Epidermal melanocyte (primary cell): ENCODE results near the gene RDH12.
A peak's percentile ranks its signal among the peaks of the same experiment; 100 is the strongest.
"Not testable (repeated sequence)": the region's sequence is repeated elsewhere in the genome, so short reads cannot be mapped to it uniquely, and the experiment has no call there.

Experiments
- DNase-seq: peaks from one replicate; pipeline ENCODE4 v3.0.0; 2011; ENCODE audit warnings: low spot score; ENCODE audit not compliant: insufficient read length

RDH12 gene

GRCh38 chr14:67704484-67705089 lies 2.9 kb downstream of the RDH12 start:
- DNase-seq: peak; percentile 69

DNA sequence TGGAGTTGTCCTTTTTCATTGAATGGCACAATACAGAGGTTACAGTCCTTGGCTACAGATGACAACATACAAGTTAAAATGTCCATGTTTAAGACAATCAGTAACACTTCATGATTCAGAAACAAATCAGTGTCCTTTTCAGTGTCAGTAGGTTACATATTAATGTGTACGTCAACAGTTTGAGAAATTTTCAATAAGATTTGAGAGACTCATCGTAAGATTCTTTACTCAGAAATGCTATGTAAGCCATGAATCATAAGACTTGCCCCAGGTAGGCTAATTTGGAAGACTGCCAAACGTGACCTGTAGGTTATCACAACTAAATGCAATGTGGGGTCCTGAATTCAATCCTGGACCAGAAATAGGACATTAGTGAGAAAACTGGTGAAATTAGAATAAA lies 3.5 kb downstream of the RDH12 start:
- DNase-seq: no peak

DNA sequence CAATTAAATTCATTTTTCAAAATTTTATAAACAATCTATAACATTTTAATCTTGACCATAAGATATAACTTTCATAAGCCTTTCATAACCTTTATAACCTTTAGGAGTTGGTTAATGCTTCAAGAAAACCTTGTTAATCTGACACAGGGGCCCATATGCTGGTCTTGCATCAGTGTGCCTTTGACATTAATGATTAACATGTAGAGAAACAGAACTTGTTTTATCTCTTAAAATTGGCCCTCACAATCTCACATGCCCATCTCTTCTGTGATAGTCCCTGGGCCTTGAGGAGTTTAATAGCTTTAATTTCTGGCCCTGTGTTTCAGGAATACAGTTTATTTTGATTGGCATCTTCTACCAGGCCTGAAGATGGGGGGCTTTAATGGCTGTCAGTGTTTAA lies 7.7 kb downstream of the RDH12 start:
- not testable (repeated sequence) for DNase-seq

DNA sequence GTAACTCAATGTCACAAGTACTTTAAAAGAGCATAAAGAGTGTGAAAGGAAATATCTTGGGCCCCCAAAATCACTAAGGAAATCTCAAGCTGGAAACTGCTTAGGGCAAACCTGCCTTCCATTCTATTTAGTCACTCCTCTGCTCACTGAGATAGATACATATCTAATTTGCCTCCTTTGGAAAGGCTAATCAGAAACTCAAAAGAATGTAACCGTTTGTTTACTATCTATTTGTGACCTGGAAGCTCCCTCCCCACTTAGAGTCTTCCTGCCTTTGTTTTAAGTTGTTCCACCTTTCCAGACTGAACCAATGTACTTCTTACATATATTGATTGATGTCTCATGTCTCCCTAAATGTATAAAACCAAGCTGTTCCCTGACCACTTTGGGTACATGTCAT lies 8.1 kb downstream of the RDH12 start:
- not testable (repeated sequence) for DNase-seq

GRCh38 chr14:67710209-67710608 lies 8.5 kb downstream of the RDH12 start:
- DNase-seq: no peak

DNA sequence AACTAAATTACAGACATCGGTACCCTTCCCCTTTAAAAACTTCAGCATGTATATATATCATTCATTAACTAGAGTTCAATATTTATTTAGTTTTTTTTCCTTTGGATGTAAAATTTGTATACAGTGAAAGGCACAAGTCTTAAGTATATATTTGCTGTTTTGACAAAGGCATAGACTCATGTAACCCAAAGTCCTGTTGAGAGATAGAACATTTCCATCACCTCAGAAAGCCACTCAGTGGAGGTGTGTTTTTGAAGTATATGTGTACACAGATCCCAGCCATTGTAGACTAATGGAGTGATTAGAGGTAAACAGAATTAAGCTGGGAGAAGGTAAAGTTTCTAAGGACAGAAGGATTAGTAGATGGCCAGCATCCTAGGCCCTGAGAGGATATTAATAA lies 15.4 kb downstream of the RDH12 start:
- DNase-seq: no peak

- no peak for DNase-seq
These were observed 16.6 kb downstream of the RDH12 start for GRCh38 chr14:67718265-67718664.

GRCh38 chr14:67719385-67719784 lies 17.7 kb downstream of the RDH12 start:
- DNase-seq: not testable (repeated sequence)

DNA sequence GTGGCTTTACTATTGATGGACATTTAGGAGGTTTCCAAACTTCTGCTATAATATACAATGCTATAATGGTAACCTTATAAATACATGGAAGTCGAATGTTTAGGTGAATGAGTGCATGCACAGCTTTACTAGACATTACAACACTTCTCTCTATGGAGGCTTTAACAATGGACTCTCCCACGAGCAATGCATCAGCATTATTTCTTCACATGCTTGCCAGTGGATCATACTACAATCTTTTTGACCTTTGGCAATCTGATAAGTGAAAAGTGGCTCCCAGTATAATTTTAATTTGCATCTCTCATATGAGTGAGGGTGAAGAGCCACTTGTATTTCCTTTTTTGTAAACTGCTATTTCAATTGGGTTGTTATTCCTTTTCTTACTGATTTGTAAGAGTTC lies 18.2 kb downstream of the RDH12 start:
- no peak for DNase-seq

DNA sequence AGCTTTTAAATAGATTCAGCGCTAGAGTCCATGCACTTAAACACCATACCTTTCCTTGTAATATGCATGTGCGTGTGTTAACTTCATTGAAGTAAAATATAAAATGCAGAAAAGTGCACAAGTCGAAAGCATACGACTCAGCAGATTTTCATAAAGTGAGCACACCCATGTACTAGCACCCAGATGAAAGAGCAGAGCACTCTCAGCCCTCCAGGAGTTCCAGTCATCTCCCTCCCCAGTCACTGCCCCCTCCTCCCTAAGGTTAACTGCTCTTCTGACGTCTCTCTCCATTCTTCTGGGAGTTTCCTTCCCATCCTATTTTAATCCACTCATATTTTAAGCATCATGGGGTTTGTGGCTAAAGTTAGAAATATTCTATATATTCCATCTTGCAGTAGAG lies 20.2 kb downstream of the RDH12 start:
- DNase-seq: no peak

DNA sequence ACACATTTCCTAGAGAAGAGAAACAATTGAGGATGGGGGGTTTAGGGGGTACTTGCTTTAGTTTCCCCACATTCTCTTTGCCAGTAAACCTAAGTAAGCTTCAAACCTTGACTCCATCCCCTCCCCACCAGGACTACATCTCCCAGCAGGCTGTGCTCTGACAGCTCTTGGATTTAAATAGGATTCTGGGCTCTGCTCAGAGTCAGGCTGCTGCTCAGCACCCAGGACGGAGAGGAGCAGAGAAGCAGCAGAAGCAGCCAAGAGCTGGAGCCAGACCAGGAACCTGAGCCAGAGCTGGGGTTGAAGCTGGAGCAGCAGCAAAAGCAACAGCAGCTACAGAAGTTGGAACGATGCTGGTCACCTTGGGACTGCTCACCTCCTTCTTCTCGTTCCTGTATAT lies 20.6 kb downstream of the RDH12 start:
- DNase-seq: no peak

- no peak for DNase-seq
These were observed 23.5 kb downstream of the RDH12 start for GRCh38 chr14:67725171-67725570.

GRCh38 chr14:67727361-67727760 lies 25.7 kb downstream of the RDH12 start:
- no peak for DNase-seq

- no peak for DNase-seq
These were observed 26.6 kb downstream of the RDH12 start for GRCh38 chr14:67728258-67728657.

DNA sequence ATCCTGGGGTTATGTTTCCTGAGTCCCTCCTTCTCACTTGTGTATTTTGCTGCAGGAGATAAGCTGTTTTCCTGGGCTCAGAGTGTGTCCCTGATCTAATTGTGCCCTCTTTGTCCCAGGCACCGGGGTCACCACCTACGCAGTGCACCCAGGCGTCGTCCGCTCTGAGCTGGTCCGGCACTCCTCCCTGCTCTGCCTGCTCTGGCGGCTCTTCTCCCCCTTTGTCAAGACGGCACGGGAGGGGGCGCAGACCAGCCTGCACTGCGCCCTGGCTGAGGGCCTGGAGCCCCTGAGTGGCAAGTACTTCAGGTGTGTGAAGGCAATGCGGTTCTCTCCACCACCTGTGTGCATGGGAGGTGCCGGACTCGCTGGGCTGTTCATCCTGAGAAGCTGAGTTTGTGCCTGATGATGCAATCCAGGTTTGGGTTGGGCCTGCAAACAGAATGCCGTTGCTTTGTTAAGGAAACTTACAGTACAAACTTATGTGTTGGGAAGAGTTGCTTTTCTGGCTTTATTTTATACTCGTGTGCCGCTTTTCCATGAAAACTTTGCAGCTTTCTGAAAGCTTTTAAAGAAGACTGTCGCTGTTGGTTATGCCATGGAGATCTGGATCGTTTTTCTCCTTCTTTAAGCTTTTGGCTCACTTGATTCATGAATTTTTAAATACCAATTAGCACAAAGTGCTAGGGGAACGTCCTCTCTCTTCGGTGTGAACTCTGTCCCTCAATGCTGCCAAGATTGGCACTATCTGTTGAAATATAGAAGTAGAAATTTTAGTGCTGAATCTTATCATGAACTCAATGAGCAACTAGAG lies 27.6 kb downstream of the RDH12 start:
- DNase-seq: no peak

DNA sequence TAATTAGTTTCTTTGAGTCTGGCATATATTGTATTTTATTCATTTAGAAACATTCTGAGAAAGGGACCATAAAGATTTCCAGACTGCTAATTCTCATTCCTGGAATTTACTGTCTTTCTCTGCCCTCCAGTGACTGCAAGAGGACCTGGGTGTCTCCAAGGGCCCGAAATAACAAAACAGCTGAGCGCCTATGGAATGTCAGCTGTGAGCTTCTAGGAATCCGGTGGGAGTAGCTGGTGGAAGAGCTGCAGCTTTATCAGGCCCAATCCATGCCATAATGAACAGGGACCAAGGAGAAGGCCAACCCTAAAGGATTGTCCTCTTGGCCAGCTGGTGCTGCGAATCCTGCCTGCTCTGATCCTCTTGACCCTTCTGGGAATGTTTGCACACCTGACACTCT lies 31.9 kb downstream of the RDH12 start:
- no peak for DNase-seq

GRCh38 chr14:67734675-67735074 lies 33.0 kb downstream of the RDH12 start:
- DNase-seq: no peak

DNA sequence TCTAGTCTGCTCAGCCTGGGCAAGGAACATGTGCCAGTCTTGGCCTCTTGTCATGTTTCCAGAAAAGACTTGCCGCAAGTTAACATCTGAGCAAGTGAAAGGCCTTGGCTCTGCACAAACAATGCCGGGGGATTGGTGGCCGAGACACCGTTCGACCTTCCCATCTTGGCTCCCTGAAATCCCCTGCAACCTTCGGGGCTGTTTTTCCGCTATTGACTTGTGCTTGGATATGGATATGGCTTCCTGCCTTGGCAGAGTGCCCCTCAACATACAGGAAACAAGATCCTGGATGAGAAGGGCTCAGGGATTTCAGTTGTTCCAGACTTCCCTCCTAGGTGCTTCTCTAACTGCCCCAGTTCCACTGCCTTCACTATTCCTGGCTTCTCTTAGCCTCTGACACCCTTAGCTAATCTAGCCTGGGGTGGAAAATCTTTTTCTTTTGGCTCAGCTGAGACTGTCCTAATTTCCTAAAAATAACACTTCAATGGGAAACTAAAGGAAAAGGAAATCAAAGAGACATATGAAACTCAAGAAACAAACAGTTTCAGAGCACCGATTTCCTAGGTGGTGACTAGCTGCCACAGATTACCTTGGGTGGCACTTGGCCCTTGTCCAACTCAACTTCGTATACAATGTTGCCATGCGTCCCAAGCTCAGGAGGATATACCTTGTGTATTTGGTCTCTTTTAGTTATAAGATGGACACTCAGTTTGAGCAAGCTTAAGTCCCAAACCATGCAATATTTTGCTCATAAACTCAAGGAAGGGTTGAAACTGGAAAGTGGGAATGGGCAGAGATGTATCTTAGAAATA lies 33.9 kb downstream of the RDH12 start:
- DNase-seq: no peak

DNA sequence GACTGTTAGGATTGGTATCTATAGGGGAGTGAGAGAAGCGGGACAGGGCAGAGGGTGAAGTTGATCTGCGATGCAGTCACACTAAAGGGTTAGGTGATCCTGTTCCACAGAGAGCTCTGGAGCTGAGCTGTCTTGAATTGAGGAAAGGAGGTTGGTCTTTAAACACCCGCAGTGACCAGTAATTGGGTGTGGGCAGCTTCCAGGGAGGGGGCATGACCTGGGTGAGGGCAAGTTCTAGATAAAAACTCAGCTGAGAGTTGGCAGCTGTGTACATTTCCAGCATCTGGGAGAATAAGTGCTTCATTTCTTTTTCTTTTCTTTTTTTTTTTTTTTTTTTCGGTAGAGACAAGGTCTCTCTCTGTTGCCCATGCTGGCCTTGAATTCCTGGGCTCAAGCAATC lies 35.1 kb downstream of the RDH12 start:
- no peak for DNase-seq

DNA sequence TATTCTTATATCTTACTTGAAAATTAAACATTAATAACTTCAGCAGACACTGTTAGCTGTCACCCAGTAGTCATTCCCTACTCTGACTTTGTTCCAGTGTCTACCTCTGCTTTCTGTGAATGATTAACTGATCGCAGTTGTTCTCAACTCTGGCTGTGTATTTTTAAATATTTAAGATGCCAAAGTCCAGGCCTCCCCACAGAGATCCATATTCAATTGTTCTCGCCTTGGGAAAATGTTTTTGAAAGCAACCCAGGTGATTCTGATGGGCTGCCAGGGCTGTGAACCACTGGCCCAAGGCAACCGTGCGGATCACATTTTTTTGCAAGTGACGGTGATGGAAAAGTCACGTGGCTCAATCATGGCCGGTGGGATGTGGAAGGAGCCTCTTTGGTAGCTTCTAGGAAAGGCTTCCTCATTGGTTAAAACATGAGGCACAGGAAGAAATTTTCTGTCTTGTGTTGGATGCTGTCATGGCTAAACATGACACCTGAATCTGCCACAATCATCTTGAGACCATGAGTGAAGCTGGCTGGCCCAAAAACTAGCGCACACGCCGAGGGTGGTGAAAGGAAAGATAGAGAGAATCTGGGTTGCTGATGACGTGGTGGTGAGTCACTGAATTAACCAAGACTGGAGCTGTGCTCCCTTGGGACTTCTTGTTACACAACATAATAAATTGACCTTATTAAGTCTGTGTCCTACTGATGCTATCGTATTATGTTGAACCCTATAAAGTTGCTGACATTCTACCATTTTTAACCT lies 37.2 kb downstream of the RDH12 start:
- peak; percentile 45 for DNase-seq

DNA sequence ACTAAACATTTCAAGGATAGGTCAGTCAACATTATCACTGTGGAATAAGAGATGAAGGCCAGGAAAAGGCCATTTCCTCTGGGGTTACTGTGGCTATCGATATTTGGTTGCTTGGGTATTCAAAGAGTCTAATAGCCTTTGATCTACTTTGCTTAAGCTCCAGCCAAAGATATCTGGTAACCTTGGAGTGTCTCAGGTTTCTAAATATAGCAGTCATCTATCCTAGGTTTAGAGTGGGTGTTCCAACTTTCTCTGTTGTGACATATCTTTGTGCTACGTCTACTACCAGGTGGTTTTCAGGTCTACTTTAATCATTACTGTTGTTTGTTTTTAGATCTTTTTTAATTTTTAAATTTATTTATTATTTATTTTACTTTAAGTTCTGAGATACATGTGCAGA lies 42.4 kb downstream of the RDH12 start:
- no peak for DNase-seq

GRCh38 chr14:67746927-67747326 lies 45.2 kb downstream of the RDH12 start:
- no peak for DNase-seq
